ENCODE results near the gene WFIKKN2. TPM values are rescaled to one million over a fixed set of nuclear protein-coding genes. Genes with fewer than 3 reads are reported as not detected.

Gene WFIKKN2
- total RNA-seq, 1 donor from 2014 or later: 0.19 TPM

GRCh38 chr17:50891577-50891989 is 56.2 kb downstream of the WFIKKN2 start:
- intact Hi-C loops (cut with DNase I): no loop called here
- no peak for DNase-seq (ENCODE audit: low spot score)

Other genes starting within 250 kb of the WFIKKN2 start
- 1.9 TPM for gene ABCC3, start 200.7 kb upstream of the WFIKKN2 start, total RNA-seq
- 47.6 TPM for gene ANKRD40, start 127.7 kb upstream of the WFIKKN2 start, total RNA-seq
- gene LUC7L3, start 116.0 kb upstream of the WFIKKN2 start, total RNA-seq: 78.5 TPM
- gene ANKRD40CL, start 68.1 kb upstream of the WFIKKN2 start, total RNA-seq: not detected
- 71.1 TPM for gene TOB1, start 30.8 kb downstream of the WFIKKN2 start, total RNA-seq

All from cardiac septum (tissue), 1 donor.